Fibroblast of mammary gland (primary cell): Measurements from ENCODE around the gene MAT2A.
"Not testable (repeated sequence)": the region's sequence is repeated elsewhere in the genome, so short reads cannot be mapped to it uniquely, and the experiment has no call there.

Experiments
- DNase-seq: peaks from one replicate; pipeline ENCODE4 v3.0.0-alpha.2; 2010; ENCODE audit warnings: low read depth
- H3K4me3 ChIP-seq: 2 replicates; pipeline ENCODE4 v1.5.1; 2011; ENCODE audit warnings: low read depth, mild to moderate bottlenecking, low read length, moderate library complexity; ENCODE audit not compliant: control insufficient read depth
- CTCF ChIP-seq: conservative IDR thresholded peaks from 2 replicates; pipeline ENCODE4 v1.5.1; 2011; ENCODE audit warnings: low read depth, low read length, inconsistent platforms; ENCODE audit not compliant: control insufficient read depth, insufficient read depth

MAT2A gene

GRCh38 chr2:85541753-85542457 lies 2.9 kb downstream of the MAT2A start:
- no peak for TF ChIP-seq CTCF
- DNase-seq = no peak
- peak overlapping the region; percentile 86 for H3K4me3 ChIP-seq

GRCh38 chr2:85542777-85543176 lies 3.8 kb downstream of the MAT2A start:
- no peak for DNase-seq
- peak overlapping the region; percentile 15 for H3K4me3 ChIP-seq
- TF ChIP-seq CTCF = no peak

- not testable (repeated sequence) for DNase-seq, H3K4me3 ChIP-seq
These were observed 5.3 kb downstream of the MAT2A start for GRCh38 chr2:85544254-85544691.

- H3K4me3 ChIP-seq, DNase-seq: not testable (repeated sequence)
These were observed 6.2 kb downstream of the MAT2A start for GRCh38 chr2:85544915-85545779.

- TF ChIP-seq CTCF = no peak
- H3K4me3 ChIP-seq = no peak overlapping the region
- no peak for DNase-seq
These were observed 6.8 kb downstream of the MAT2A start for GRCh38 chr2:85545780-85546240.

GRCh38 chr2:85547089-85547858 lies 8.3 kb downstream of the MAT2A start:
- H3K4me3 ChIP-seq = no peak overlapping the region
- peak; percentile 33 for DNase-seq
- TF ChIP-seq CTCF = no peak

- TF ChIP-seq CTCF = no peak
- DNase-seq = no peak
- H3K4me3 ChIP-seq = no peak overlapping the region
These were observed 9.1 kb downstream of the MAT2A start for GRCh38 chr2:85547859-85548607.
